ENCODE results near the gene BCR.

The BCR gene

DNA sequence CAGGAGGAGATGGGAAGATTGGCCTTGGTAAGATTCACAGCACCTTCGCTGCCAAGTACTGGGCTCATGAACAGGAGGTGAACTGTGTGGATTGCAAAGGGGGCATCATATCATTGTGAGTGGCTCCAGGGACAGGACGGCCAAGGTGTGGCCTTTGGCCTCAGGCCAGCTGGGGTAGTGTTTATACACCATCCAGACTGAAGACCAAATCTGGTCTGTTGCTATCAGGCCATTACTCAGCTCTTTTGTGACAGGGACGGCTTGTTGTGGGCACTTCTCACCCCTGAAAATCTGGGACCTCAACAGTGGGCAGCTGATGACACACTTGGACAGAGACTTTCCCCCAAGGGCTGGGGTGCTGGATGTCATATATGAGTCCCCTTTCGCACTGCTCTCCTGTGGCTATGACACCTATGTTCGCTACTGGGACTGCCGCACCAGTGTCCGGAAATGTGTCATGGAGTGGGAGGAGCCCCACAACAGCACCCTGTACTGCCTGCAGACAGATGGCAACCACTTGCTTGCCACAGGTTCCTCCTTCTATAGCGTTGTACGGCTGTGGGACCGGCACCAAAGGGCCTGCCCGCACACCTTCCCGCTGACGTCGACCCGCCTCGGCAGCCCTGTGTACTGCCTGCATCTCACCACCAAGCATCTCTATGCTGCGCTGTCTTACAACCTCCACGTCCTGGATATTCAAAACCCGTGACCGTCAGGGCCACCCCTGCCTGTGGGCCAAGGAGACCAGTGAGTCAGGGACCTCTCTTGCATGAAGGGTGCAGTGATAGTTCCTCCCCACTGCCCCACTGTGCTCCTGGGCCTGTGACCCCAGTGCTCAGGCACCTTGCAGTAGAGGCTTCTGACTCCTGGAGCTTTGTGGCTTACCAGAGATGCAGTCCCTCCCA is 83.6 kb downstream of the BCR start:
- no peak overlapping the region for H2BK5ac ChIP-seq (ENCODE audit: low read length)
- H3K23ac ChIP-seq (ENCODE audit: low read length) = no peak overlapping the region
- no peak overlapping the region for H4K5ac ChIP-seq (ENCODE audit: low read length)
- no peak overlapping the region for H3K27ac ChIP-seq (ENCODE audit: low read depth, low read length)
- H3K4me2 ChIP-seq (ENCODE audit: low read length) = no peak overlapping the region
- H3K9ac ChIP-seq (ENCODE audit: low read length) = no peak overlapping the region
- H3K79me2 ChIP-seq (ENCODE audit: control insufficient read depth, insufficient read depth, low read length) = no peaks in the 10 kb centered on the region
- WGBS (ENCODE audit: extremely low coverage, insufficient coverage, low lambda C conversion rate) = no CpG with 5 or more reads among the region's 20 CpGs
- H4K8ac ChIP-seq (ENCODE audit: low read depth, low read length) = no peak overlapping the region
- no peak overlapping the region for H3K18ac ChIP-seq (ENCODE audit: low read length)
- peaks cover 9% of the 10 kb centered on the region for H3K4me1 ChIP-seq (ENCODE audit: control insufficient read depth, low read depth, low read length)
- H2BK15ac ChIP-seq (replicated peaks; ENCODE audit: low read depth) = no peak overlapping the region
- H3K36me3 ChIP-seq (ENCODE audit: control insufficient read depth, insufficient read depth, low read length) = peaks cover 10% of the 10 kb centered on the region
- no peak overlapping the region for H3K56ac ChIP-seq (ENCODE audit: low read length)
- no peaks in the 10 kb centered on the region for H3K27me3 ChIP-seq (ENCODE audit: insufficient read depth, low read length, poor library complexity)
- DNase-seq = no peak
- H3K4me3 ChIP-seq (ENCODE audit: low read length) = no peak overlapping the region
- no peak overlapping the region for H2BK120ac ChIP-seq (ENCODE audit: low read depth, low read length)
- no peak overlapping the region for H3K4ac ChIP-seq (ENCODE audit: low read depth, low read length)
- H3K79me1 ChIP-seq (ENCODE audit: low read length) = peaks cover 19% of the 10 kb centered on the region
- no peak overlapping the region for H2AK5ac ChIP-seq (ENCODE audit: low read length)

GRCh38 chr22:23264610-23265367 is 84.5 kb downstream of the BCR start:
- no peak overlapping the region for H2BK15ac ChIP-seq (replicated peaks; ENCODE audit: low read depth)
- H3K4ac ChIP-seq (ENCODE audit: low read depth, low read length) = no peak overlapping the region
- no peaks in the 10 kb centered on the region for H3K79me2 ChIP-seq (ENCODE audit: control insufficient read depth, insufficient read depth, low read length)
- H4K8ac ChIP-seq (ENCODE audit: low read depth, low read length) = no peak overlapping the region
- no peak overlapping the region for H3K9ac ChIP-seq (ENCODE audit: low read length)
- peaks cover 17% of the 10 kb centered on the region for H3K79me1 ChIP-seq (ENCODE audit: low read length)
- no peaks in the 10 kb centered on the region for H3K27me3 ChIP-seq (ENCODE audit: insufficient read depth, low read length, poor library complexity)
- no peak overlapping the region for H3K18ac ChIP-seq (ENCODE audit: low read length)
- no peak overlapping the region for H3K4me2 ChIP-seq (ENCODE audit: low read length)
- no peak overlapping the region for H3K4me3 ChIP-seq (ENCODE audit: low read length)
- peaks cover 10% of the 10 kb centered on the region for H3K36me3 ChIP-seq (ENCODE audit: control insufficient read depth, insufficient read depth, low read length)
- H2BK120ac ChIP-seq (ENCODE audit: low read depth, low read length) = no peak overlapping the region
- H3K4me1 ChIP-seq (ENCODE audit: control insufficient read depth, low read depth, low read length) = peaks cover 9% of the 10 kb centered on the region
- no peak overlapping the region for H3K56ac ChIP-seq (ENCODE audit: low read length)
- no peak overlapping the region for H3K27ac ChIP-seq (ENCODE audit: low read depth, low read length)
- H3K23ac ChIP-seq (ENCODE audit: low read length) = no peak overlapping the region
- no peak overlapping the region for H2BK5ac ChIP-seq (ENCODE audit: low read length)
- DNase-seq = no peak
- WGBS (ENCODE audit: extremely low coverage, insufficient coverage, low lambda C conversion rate) = no CpG with 5 or more reads among the region's 19 CpGs
- no peak overlapping the region for H4K5ac ChIP-seq (ENCODE audit: low read length)
- H2AK5ac ChIP-seq (ENCODE audit: low read length) = no peak overlapping the region

DNA sequence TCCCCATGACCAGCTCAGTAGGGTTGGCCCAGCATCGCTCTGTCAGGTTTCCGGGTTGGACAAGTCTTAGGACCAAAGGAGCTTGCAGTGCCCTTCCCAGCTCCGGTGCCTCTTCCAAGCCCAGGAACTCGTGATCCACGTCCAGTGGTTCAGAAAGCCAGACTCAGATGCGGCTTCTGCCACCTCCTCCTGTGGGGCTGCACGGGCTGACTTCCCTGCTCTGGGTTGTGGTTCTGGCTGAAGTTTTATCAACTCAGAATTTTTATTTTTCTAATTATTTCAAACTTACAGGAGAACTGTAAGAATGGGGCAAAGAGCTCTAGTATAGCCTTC is 85.0 kb downstream of the BCR start:
- Histone ChIP-seq H4K5ac (ENCODE audit: low read length) (no peak overlapping the region), H3K79me1 (ENCODE audit: low read length) (peaks cover 14% of the 10 kb centered on the region), H2BK15ac (replicated peaks; ENCODE audit: low read depth) (no peak overlapping the region), H3K9ac (ENCODE audit: low read length) (no peak overlapping the region), H2BK120ac (ENCODE audit: low read depth, low read length) (no peak overlapping the region), H3K23ac (ENCODE audit: low read length) (no peak overlapping the region), H3K4me1 (ENCODE audit: control insufficient read depth, low read depth, low read length) (peaks cover 6% of the 10 kb centered on the region), H3K4me3 (ENCODE audit: low read length) (no peak overlapping the region), H3K4me2 (ENCODE audit: low read length) (no peak overlapping the region), H3K79me2 (ENCODE audit: control insufficient read depth, insufficient read depth, low read length) (no peaks in the 10 kb centered on the region), H2BK5ac (ENCODE audit: low read length) (no peak overlapping the region), H3K56ac (ENCODE audit: low read length) (no peak overlapping the region), H3K27ac (ENCODE audit: low read depth, low read length) (no peak overlapping the region), H3K27me3 (ENCODE audit: insufficient read depth, low read length, poor library complexity) (no peaks in the 10 kb centered on the region), H3K36me3 (ENCODE audit: control insufficient read depth, insufficient read depth, low read length) (peaks cover 10% of the 10 kb centered on the region), H4K8ac (ENCODE audit: low read depth, low read length) (no peak overlapping the region), H3K4ac (ENCODE audit: low read depth, low read length) (no peak overlapping the region), H2AK5ac (ENCODE audit: low read length) (no peak overlapping the region), H3K18ac (ENCODE audit: low read length) (no peak overlapping the region)
- no CpG with 5 or more reads among the region's 7 CpGs for WGBS (ENCODE audit: extremely low coverage, insufficient coverage, low lambda C conversion rate)
- no peak for DNase-seq

DNA sequence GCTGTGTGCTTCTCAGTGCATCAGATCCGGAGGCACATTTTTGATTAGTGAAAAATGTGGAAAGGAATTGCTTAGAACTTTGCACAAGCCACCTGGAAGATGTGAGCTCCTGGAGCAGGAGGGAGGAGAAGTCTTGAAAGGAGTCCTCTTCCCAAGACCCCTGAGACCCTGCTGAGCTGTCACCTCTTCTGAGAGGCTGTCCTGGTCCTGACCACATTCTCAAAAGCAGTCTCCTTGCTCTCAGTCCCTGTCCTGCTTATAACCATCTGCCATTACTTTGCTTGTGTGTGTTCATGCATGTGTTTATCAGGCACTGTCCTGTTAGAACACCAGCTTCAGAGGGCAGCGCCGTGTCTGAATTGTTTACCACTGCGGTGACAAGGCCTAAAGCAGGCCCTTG is 86.5 kb downstream of the BCR start:
- Histone ChIP-seq H2BK120ac (ENCODE audit: low read depth, low read length) (no peak overlapping the region), H3K23ac (ENCODE audit: low read length) (no peak overlapping the region), H3K79me1 (ENCODE audit: low read length) (peaks cover 12% of the 10 kb centered on the region), H3K4me3 (ENCODE audit: low read length) (no peak overlapping the region), H2AK5ac (ENCODE audit: low read length) (no peak overlapping the region), H3K56ac (ENCODE audit: low read length) (no peak overlapping the region), H4K8ac (ENCODE audit: low read depth, low read length) (no peak overlapping the region), H3K18ac (ENCODE audit: low read length) (no peak overlapping the region), H3K27me3 (ENCODE audit: insufficient read depth, low read length, poor library complexity) (no peaks in the 10 kb centered on the region), H3K36me3 (ENCODE audit: control insufficient read depth, insufficient read depth, low read length) (peaks cover 12% of the 10 kb centered on the region), H3K4me2 (ENCODE audit: low read length) (no peak overlapping the region), H3K4me1 (ENCODE audit: control insufficient read depth, low read depth, low read length) (peaks cover 4% of the 10 kb centered on the region), H2BK15ac (replicated peaks; ENCODE audit: low read depth) (no peak overlapping the region), H3K9ac (ENCODE audit: low read length) (no peak overlapping the region), H3K27ac (ENCODE audit: low read depth, low read length) (no peak overlapping the region), H2BK5ac (ENCODE audit: low read length) (no peak overlapping the region), H4K5ac (ENCODE audit: low read length) (no peak overlapping the region), H3K4ac (ENCODE audit: low read depth, low read length) (no peak overlapping the region), H3K79me2 (ENCODE audit: control insufficient read depth, insufficient read depth, low read length) (no peaks in the 10 kb centered on the region)
- no peak for DNase-seq
- no CpG with 5 or more reads among the region's 4 CpGs for WGBS (ENCODE audit: extremely low coverage, insufficient coverage, low lambda C conversion rate)

- Histone ChIP-seq H3K36me3 (ENCODE audit: control insufficient read depth, insufficient read depth, low read length) (peaks cover 11% of the 10 kb centered on the region), H3K27me3 (ENCODE audit: insufficient read depth, low read length, poor library complexity) (no peaks in the 10 kb centered on the region), H3K79me2 (ENCODE audit: control insufficient read depth, insufficient read depth, low read length) (no peaks in the 10 kb centered on the region), H3K27ac (ENCODE audit: low read depth, low read length) (no peak overlapping the region), H3K4me2 (ENCODE audit: low read length) (no peak overlapping the region), H2BK120ac (ENCODE audit: low read depth, low read length) (no peak overlapping the region), H4K5ac (ENCODE audit: low read length) (no peak overlapping the region), H3K4me3 (ENCODE audit: low read length) (no peak overlapping the region), H2AK5ac (ENCODE audit: low read length) (no peak overlapping the region), H3K23ac (ENCODE audit: low read length) (no peak overlapping the region), H2BK15ac (replicated peaks; ENCODE audit: low read depth) (no peak overlapping the region), H2BK5ac (ENCODE audit: low read length) (no peak overlapping the region), H3K18ac (ENCODE audit: low read length) (no peak overlapping the region), H3K9ac (ENCODE audit: low read length) (no peak overlapping the region), H3K79me1 (ENCODE audit: low read length) (peaks cover 10% of the 10 kb centered on the region), H3K56ac (ENCODE audit: low read length) (no peak overlapping the region), H3K4ac (ENCODE audit: low read depth, low read length) (no peak overlapping the region), H4K8ac (ENCODE audit: low read depth, low read length) (no peak overlapping the region), H3K4me1 (ENCODE audit: control insufficient read depth, low read depth, low read length) (no peaks in the 10 kb centered on the region)
- no peak for DNase-seq
- WGBS (ENCODE audit: extremely low coverage, insufficient coverage, low lambda C conversion rate) = no CpG with 5 or more reads among the region's 11 CpGs
Observed at GRCh38 chr22:23267226-23268043, 87.1 kb downstream of the BCR start.

Measured in mesendoderm (in vitro differentiated cells).